HG02943 (cell line): ENCODE measurements around the gene DIP2A.

ENCODE experiments used
- ATAC-seq: cut with Tn5 transposase; IDR thresholded peaks from one replicate; pipeline ENCODE4 v1.9.1; 2021; ENCODE audit warnings: mild to moderate bottlenecking, low read depth, moderate library complexity; ENCODE audit not compliant: unreplicated experiment

Gene DIP2A

DNA sequence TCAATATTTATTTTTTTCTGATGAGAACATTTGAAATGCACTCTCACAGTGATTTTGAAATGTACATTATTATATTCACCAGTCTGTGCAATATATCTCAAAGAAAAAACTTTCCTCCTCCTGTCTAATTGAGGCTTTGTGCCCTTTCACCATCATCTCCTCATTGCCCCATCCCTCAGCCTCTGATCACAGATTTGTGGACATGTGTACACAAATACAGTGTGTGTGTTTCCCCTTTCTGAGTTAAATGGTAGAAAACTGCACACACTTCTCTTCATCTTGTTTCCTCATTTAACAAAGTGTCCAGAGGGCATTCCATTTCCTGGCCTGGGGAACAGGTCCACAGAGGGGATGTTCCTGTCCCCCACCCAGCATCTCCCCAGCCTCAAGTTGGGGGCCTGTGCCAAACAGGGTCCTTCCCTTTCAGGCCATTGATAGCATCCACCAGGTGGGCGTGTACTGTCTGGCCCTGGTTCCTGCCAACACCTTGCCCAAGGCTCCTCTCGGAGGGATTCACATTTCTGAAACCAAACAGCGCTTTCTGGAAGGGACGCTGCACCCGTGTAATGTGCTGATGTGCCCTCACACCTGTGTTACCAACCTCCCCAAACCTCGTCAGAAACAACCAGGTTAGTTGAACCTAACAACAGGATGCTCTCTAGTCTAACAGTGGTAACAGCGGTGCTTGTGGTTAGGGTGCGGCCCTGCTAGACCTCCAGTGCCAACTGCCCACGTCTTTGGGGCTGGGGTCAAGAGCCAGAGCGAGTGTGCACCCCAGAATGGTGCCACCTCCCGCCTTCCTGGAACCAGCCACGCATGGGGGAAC, 91.6 kb downstream of the DIP2A start:
- no peak for ATAC-seq

DNA sequence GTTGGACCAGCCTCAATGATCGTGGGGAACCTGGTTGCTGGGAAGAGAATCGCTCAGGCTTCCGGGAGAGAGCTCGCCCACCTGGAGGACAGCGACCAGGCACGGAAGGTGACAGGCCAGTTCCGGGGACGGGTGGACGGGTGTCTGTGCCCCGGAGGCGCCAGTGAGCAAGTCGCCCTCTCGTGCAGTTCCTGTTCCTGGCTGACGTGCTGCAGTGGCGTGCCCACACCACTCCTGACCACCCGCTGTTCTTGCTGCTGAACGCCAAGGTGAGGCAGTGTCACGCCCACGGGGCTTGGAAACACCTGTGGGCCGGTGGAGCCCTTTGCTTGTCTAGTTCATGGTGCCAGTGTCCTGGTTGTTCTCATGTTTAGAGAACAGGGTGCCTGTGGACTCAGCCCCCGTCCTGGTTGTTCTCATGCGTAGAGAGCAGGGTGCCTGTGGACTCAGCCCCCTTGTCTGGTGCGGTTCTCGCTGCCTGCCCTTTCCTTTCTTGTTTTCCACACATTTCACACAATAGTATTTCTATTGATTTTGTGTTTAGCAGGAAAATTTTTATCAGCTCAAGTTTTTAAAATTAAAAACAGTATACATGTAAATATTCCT, 93.0 kb downstream of the DIP2A start:
- ATAC-seq = no peak

DNA sequence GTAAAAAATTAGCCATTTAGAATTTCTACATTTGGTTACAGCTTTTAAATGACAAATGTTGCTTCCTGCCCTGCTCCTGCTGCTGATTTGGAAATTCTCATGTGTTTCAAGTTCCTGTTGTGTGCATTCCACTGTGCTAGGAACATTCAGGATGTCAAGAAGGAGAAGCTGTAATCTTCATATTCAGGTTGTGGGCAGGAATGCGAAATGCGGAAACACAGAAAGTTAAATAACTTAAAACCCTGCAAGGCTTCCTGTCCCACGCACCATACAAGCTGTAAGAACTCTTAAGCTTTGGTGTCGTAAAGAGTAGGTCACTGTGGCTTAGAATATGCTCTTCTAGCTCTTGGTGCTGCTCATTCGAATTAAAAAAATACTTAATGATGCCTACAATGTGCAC, 93.6 kb downstream of the DIP2A start:
- no peak for ATAC-seq

DNA sequence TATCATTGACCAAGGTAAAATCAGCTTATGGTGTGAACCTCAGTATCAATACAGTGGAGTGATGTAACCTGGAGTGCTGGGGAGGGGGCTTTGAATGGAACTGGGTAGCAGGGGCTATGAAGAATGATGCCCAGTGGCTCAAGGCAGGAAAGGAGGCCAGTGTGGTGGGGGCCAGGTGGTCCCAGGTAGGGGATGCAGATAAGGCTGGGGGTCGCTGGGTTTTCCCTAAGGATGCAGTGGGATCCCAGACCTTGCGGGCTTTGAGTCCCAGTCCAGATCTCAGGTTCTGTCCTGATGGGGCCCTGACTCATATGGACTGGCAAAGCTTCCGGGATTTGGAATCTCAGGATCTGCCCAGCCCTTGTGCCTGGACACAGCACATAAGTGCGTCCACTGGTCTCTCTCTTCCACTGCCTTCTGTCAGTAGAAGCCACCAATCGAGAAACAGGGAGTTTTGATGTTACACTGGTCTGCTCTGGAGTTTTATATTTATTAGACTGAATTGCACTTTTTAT, 94.2 kb downstream of the DIP2A start:
- ATAC-seq = no peak

DNA sequence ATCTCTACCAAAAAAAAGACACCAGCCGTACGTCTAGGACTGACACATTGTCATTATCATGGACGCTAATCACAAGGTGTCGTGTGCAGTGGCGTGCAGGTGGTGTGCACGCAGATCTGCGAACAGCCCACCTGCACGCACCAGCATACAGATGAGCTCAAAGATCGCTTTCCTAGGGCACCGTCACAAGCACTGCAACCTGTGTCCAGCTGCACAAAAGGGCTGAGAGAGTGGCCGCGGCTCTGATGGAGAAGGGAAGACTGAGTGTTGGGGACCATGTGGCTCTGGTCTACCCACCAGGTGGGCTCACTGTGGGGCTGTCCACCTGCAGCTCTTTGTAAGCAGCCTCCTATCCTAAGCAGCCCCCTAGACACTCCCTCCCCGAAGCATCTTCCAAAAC, 95.3 kb downstream of the DIP2A start:
- no peak for ATAC-seq

DNA sequence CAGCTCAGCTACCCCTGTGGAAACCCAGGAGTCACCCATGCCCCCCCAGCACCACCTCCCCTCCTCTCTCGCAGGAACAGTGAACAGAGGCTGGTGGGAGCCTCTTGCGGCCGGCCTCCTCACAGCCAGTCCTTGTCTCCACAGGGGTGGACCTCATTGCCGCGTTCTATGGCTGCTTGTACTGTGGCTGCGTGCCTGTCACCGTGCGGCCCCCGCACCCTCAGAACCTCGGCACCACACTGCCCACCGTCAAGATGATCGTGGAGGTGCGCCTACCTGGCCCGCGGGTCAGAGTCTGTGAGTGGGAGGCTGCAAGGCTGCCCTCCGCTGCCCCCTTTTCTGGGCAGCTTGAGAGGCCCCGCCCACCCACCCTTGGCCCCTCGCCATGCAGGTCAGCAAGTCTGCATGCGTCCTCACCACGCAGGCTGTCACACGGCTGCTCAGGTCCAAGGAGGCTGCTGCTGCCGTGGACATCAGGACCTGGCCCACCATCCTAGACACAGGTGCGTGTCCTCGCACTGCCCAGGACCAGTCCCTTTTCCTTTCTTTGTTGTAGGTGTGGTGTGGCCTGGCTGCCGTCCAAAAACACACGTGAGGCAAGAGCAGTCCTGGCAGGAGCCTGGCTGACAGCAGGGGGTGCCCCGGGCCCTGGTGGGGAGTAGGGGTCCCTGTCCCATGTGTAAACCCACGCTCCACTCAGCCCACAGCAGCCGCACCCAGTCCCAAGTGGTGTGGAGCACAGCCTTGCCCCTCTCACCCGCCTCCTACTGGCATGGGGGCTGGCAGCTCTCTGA, 95.9 kb downstream of the DIP2A start:
- no peak for ATAC-seq

DNA sequence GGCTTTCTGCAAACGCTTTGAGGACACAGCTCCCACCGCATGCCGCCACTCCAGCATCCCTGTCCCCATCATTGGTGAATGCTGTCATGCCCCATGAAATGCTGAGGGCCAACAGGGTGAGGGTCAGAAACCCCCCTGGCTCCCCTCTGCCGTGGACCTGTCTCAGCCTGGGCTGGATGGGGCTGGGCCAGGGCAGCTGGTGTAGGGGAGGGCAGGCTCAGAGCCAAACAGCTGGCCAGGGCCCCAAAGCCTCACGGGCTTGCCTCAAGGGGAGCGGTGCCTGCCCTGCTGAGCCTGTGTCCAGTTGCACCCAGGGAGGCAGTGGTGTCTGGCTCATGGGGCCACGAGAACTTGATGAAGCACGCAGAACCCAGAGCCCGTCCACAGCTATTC, 96.5 kb downstream of the DIP2A start:
- ATAC-seq = no peak

DNA sequence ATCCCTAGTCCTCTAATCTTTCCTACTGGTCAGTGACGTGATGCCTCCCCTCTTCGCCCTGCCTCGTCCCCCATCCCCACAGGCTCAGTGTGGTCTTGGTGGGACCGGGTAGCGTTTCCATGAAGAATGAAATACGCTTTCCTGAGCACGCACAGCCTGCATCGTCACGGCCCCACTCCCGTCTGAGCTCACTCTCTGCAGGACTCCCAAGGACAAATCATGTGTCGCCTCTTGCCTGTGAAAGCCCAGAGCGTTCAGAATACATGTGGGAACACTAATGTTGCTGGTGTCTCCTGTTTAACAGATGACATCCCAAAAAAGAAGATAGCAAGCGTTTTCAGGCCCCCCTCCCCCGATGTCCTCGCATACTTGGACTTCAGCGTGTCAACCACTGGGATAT, 97.0 kb downstream of the DIP2A start:
- ATAC-seq = no peak

DNA sequence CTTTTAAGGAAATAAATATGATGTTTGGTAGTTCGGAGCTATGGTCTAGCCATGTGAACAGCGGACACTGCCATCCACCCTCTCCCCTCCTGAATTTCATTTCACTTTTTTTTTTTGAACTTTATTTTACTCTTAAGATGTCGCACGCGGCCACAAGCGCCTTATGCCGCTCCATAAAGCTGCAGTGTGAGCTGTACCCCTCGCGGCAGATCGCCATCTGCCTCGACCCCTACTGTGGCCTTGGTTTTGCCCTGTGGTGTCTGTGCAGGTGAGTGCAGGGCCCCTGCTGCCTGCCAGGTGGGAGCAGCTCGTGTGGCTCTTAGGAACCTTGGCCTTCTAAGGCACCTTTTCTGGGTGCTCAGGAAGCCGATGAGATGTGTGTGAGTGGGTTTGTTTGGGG, 98.1 kb downstream of the DIP2A start:
- no peak for ATAC-seq

DNA sequence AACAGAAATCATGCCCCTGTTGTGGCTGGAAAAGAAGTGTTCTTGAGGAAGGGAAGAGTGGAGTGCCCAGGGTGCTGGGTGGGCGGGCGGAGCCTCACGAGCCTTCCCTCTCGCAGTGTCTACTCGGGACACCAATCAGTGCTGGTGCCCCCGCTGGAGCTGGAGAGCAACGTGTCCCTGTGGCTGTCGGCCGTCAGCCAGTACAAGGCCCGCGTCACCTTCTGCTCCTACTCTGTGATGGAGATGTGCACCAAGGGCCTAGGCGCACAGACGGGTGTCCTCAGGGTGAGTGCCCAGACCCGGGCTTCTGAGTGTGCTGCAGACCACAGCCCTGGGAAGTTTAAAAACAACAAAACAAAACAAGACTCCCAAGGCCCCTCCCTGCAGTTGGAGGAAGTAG, 98.8 kb downstream of the DIP2A start:
- no peak for ATAC-seq

DNA sequence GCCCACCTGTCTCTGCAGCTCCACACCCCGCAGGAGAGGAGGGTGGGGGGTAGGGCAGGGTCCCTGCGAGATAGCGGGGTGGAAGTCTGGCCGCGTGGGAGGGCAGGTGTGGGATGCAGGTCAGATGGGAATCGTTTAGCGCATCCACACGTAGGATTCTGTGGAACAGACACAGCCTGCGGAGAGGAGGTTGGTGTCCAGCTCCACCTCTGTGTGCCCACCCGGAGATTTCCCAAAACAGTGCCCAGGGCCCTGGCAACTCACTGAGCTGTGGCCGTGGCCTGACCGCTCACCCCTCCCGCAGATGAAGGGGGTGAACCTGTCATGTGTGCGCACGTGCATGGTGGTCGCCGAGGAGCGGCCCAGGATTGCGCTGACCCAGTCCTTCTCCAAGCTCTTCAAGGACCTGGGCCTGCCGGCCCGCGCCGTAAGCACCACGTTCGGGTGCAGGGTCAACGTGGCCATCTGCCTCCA, 99.3 kb downstream of the DIP2A start:
- ATAC-seq = no peak

DNA sequence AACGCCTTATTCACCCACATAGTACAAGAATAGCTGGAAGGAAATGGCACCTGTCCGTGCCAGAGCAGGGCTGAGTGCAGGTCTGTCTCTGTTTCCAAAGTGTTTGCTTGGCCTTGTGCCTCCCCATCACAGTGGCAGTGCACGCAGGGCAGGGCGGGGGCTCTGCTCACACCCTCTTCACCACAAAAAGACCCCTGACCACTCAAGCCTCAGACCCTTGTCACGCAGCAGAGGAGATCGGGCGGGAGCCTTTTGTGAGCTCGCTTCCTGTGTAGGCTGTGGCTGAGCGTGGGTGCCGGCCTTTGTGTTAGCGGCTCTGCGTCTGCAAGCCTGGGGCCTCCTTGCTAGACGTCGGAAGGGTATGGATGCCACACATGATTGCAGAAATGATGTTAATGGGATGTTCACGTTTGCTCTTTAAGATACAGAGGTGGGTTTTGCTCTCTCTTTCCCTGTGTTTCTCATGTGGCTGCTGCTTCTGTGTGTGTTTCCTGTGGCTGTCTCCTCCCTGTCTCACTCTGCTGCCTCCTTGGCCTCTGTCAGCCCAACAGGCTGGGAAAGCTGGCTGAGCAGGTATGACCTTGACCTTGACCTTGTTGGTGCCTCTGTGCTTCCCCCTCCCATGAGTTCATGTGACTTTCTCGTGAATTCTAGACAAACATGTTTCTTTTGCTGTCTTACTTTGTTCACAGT, 100.7 kb downstream of the DIP2A start:
- ATAC-seq = peak; percentile 49

DNA sequence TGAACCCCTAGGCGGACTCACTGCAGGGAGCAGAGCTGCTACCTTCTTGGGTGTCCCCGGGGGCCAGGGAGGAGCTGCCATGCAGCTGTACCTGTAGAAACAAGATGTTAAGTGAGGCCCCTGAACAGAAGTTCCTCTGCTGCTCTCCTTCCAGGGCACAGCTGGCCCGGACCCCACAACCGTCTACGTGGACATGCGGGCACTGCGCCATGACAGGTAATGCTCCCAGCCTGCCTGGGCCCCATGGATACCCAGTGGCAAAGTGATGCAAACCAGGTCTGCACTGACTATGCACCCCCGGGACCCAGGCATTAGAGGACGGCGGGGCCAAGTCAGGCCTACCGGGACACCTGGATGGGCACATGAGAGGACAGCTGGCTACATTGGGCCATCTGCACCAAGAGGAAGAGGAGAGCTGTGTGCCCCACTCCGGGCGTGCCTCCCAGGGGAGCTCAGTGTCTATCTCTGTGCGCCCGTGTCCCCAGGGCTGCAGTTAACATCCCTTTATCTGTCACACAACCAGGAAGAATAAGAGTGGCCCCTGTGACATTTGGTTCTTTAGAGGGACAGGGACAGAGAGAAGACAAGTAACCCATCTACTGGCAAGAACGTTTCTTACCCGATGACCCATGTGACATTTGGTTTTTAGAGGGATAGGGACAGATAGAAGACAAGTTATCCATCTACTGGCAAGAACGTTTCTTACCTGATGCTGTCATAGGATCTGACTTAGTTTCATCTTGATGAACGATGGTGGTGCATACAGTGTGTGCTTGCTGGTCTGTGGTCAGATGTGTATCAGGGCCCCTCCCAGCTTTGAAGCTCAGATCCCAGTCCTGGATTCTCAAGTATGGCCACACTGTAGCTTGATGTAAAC, 102.1 kb downstream of the DIP2A start:
- no peak for ATAC-seq

DNA sequence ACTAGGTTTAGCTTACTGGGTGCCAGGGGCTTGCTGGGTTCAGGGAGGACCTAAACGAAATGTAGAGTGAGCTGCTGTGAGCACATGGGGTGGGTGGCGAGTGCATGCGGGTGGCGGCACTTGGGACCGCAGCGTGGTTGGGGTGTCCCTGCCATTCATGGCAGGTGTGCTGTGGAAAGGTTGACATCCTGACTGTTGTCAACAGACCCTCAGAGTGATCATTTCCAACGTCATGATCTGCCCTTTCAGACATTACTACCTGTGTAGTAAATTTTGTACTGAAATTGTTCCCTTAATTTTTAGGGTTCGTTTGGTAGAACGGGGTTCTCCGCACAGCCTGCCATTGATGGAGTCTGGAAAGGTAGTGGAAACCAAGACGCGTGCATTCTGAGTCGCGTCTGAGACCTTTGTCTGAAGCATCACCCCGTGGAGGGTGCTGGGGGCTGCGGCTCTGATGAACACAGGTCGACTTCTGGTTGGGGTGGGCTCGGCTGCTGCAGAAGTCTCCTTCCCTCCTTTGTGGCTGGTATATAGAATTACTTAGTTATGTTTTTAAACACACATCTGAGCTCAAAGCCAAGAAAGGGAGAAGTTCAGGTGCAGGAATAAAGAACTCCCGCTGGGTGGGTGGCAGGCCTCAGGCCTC, 102.9 kb downstream of the DIP2A start:
- ATAC-seq = no peak

DNA sequence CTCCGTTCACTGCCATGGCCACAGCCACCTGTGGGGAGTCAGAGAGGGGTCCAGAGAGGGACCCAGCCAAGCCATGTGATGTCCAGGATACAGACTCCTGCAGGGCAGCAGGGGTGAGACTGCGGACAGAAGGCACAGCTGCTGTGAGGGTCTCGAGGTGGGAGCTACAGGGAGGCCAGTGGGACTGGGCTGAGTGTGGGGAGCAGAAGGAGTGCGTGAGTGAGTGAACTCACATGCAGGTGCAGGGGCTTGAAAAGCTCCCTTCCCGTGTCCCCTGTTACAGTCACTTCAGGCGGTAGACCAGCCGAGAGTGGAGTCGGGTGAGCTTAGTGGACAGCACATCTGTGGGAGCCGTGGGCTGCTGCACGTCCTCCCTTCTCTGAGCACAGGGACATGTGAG, 103.8 kb downstream of the DIP2A start:
- ATAC-seq = no peak

DNA sequence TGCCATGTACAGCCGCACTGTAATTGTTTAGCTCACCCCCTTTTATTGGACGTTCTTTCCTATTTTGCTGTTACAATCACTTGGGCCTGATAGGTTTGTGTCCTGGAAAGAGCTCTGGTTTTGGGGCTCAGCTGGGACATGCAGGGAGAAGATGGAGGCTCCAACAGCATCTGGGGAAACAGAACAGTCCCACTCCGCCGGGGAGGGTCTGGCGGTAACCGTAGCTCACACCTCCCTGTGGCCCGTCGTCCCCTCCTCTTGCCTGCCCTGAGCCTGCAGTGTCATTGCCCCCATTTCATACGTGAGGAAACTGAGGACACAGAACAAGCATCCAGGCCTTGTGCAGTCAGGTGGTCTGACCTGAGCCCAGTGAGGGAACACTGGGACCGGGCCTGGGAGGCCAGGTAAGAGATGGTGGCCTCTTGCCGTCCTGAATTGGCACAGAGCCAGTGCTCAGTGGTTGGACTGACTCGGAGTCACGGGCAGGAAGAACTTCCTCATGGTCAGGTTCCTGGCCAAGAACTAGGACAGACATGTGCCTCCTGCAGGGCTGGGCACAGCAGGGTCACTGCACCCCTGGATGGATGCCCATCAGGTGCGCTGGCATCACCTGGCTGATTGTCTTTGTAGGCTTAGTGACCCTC, 104.4 kb downstream of the DIP2A start:
- no peak for ATAC-seq

DNA sequence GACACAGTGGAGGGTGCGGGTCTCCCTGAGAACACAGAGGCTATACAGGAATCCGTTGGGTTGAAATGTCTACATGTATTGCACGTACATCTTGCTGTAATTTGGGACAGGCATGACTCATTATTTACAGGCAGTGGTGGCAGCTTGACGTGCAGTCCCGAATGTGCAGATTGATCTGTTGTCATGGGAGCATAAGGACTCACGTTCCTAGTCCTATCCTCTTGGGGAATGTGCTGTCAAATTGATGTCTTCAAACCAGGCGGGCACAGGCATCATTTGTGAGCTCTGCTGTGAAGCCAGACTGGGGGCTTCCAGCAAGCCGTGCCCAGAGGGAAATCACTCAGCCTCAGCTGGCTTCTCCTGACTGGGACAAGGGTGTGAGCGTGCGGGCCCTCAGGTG, 105.7 kb downstream of the DIP2A start:
- no peak for ATAC-seq

DNA sequence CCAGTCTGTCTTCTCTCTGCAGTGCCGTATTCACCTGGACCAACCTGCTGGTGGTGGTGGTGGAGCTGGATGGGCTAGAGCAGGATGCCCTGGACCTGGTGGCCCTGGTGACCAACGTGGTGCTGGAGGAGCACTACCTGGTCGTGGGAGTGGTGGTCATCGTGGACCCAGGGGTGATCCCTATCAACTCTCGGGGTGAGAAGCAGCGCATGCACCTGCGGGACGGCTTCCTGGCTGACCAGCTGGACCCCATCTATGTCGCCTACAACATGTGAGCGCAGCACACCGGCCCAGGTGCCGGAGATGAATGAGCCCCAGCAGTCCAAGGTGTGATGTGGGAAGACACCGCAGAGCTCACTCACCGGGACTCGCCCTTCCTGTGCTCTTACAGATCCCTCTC, 108.7 kb downstream of the DIP2A start:
- no peak for ATAC-seq

DNA sequence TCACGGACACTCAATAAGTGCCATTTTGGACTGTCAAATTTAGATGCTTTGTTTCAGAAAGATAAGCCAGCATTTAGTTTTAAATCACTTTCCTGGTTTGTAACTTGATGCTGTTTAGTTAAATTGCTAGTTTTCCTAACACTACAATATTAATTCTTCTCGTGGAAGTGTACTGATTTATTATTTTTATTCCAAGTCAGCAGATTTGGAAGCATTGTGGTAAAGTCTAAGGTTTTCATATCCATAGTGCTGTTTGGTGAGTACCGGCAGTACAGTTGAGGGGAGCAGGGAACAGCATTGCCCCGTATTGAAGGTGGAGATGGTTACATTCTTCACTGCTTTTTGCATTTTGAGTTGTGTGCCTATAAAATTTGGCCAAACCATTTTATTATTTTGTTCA, 109.9 kb downstream of the DIP2A start:
- ATAC-seq = no peak
